ENCODE measurements around the gene NOTCH1.

The NOTCH1 gene

GRCh38 chr9:136547508-136548215, 1.8 kb upstream of the NOTCH1 start:
- Histone ChIP-seq H3K4me3 (ENCODE audit: low read length) (no peak overlapping the region), H3K27me3 (replicated peaks; ENCODE audit: insufficient read depth, low read length) (0 out of 2 replicates have a peak, but pooled peaks cover 4% of the 10 kb centered on the region), H3K27ac (ENCODE audit: low read length) (no peak overlapping the region), H3K9me3 (replicated peaks; ENCODE audit: insufficient read depth, low read length) (no peaks in the 10 kb centered on the region), H2AFZ (ENCODE audit: low read length) (no peak overlapping the region), H3K9ac (ENCODE audit: low read length) (no peak overlapping the region), H3K36me3 (replicated peaks; ENCODE audit: insufficient read depth, low read length) (no peaks in the 10 kb centered on the region), H4K20me1 (ENCODE audit: insufficient read depth, low read length) (peaks cover 3% of the 10 kb centered on the region; the same call in 1 of the 2 replicates), H3K4me2 (ENCODE audit: low read depth, low read length) (no peak overlapping the region), H3K9me2 (replicated peaks; ENCODE audit: insufficient read depth, low read length) (no peaks in the 10 kb centered on the region), H3F3A (ENCODE audit: insufficient read depth, low read length) (peaks cover 14% of the 10 kb centered on the region), H3K4me1 (ENCODE audit: low read length) (peaks cover 8% of the 10 kb centered on the region), H3K79me2 (ENCODE audit: low read length) (peaks cover 29% of the 10 kb centered on the region)
- DNase-seq, result no peak
- TF ChIP-seq, protein P1, sequence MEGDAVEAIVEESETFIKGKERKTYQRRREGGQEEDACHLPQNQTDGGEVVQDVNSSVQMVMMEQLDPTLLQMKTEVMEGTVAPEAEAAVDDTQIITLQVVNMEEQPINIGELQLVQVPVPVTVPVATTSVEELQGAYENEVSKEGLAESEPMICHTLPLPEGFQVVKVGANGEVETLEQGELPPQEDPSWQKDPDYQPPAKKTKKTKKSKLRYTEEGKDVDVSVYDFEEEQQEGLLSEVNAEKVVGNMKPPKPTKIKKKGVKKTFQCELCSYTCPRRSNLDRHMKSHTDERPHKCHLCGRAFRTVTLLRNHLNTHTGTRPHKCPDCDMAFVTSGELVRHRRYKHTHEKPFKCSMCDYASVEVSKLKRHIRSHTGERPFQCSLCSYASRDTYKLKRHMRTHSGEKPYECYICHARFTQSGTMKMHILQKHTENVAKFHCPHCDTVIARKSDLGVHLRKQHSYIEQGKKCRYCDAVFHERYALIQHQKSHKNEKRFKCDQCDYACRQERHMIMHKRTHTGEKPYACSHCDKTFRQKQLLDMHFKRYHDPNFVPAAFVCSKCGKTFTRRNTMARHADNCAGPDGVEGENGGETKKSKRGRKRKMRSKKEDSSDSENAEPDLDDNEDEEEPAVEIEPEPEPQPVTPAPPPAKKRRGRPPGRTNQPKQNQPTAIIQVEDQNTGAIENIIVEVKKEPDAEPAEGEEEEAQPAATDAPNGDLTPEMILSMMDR (IDR thresholded peaks at IDR 0.05; ENCODE audit: low read length), result no peak
- TF ChIP-seq EZH2phosphoT487 (IDR thresholded peaks at IDR 0.05; ENCODE audit: low read length) (no peak), EZH2 (optimal IDR thresholded peaks at IDR 0.05; ENCODE audit: low read depth, low read length) (no peak)

- no peaks in the 10 kb centered on the region for H3K9me2 ChIP-seq (replicated peaks; ENCODE audit: insufficient read depth, low read length)
- H3K4me3 ChIP-seq (ENCODE audit: low read length), result peak overlapping the region; percentile 67
- no peaks in the 10 kb centered on the region for H3K27me3 ChIP-seq (replicated peaks; ENCODE audit: insufficient read depth, low read length)
- H3K9me3 ChIP-seq (replicated peaks; ENCODE audit: insufficient read depth, low read length), result no peaks in the 10 kb centered on the region
- peaks cover 8% of the 10 kb centered on the region for H3K4me1 ChIP-seq (ENCODE audit: low read length)
- H2AFZ ChIP-seq (ENCODE audit: low read length), result peak overlapping the region; percentile 80
- peaks cover 14% of the 10 kb centered on the region for H3F3A ChIP-seq (ENCODE audit: insufficient read depth, low read length)
- peaks cover 3% of the 10 kb centered on the region; the same call in 1 of the 2 replicates for H4K20me1 ChIP-seq (ENCODE audit: insufficient read depth, low read length)
- H3K9ac ChIP-seq (ENCODE audit: low read length), result peak overlapping the region; percentile 77
- peak overlapping the region; percentile 88 for H3K27ac ChIP-seq (ENCODE audit: low read length)
- peaks cover 34% of the 10 kb centered on the region for H3K79me2 ChIP-seq (ENCODE audit: low read length)
- DNase-seq, result peak; percentile 37
- peak overlapping the region; percentile 98 for H3K4me2 ChIP-seq (ENCODE audit: low read depth, low read length)
- H3K36me3 ChIP-seq (replicated peaks; ENCODE audit: insufficient read depth, low read length), result no peaks in the 10 kb centered on the region
- TF ChIP-seq EZH2phosphoT487 (IDR thresholded peaks at IDR 0.05; ENCODE audit: low read length), result no peak
- TF ChIP-seq, protein P1 (IDR thresholded peaks at IDR 0.05; ENCODE audit: low read length), result no peak
- no peak for TF ChIP-seq EZH2 (optimal IDR thresholded peaks at IDR 0.05; ENCODE audit: low read depth, low read length)
Observed at GRCh38 chr9:136546697-136547501, 1.1 kb upstream of the NOTCH1 start.

DNA sequence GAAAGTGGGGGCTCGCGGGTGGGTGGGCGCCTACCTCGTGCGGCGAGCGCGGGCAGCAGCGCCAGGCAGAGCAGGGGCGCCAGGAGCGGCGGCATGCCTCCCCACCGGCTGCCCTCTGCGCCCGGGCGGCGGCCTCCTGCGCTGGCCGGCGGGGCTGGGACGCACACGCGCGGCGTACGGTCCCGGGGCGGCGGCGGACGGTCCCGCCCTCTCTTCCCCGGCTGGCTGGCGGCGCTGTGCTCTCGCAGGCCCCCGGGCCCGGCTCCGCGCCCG, 220 bp downstream of the NOTCH1 start:
- Histone ChIP-seq H3F3A (ENCODE audit: insufficient read depth, low read length) (peaks cover 14% of the 10 kb centered on the region), H3K9me2 (replicated peaks; ENCODE audit: insufficient read depth, low read length) (no peaks in the 10 kb centered on the region), H2AFZ (ENCODE audit: low read length) (no peak overlapping the region), H3K27me3 (replicated peaks; ENCODE audit: insufficient read depth, low read length) (no peaks in the 10 kb centered on the region), H3K4me1 (ENCODE audit: low read length) (peaks cover 11% of the 10 kb centered on the region), H3K9me3 (replicated peaks; ENCODE audit: insufficient read depth, low read length) (no peaks in the 10 kb centered on the region), H3K27ac (ENCODE audit: low read length) (peak overlapping the region; percentile 67; the same call in 1 of the 2 replicates), H4K20me1 (ENCODE audit: insufficient read depth, low read length) (peaks cover 3% of the 10 kb centered on the region; the same call in 1 of the 2 replicates), H3K4me2 (ENCODE audit: low read depth, low read length) (no peak overlapping the region), H3K36me3 (replicated peaks; ENCODE audit: insufficient read depth, low read length) (no peaks in the 10 kb centered on the region), H3K79me2 (ENCODE audit: low read length) (peaks cover 46% of the 10 kb centered on the region), H3K4me3 (ENCODE audit: low read length) (peak overlapping the region; percentile 80), H3K9ac (ENCODE audit: low read length) (peak overlapping the region; percentile 84)
- no peak for DNase-seq
- no peak for TF ChIP-seq EZH2 (optimal IDR thresholded peaks at IDR 0.05; ENCODE audit: low read depth, low read length)
- TF ChIP-seq, protein P1 (IDR thresholded peaks at IDR 0.05; ENCODE audit: low read length), result no peak
- TF ChIP-seq EZH2phosphoT487 (IDR thresholded peaks at IDR 0.05; ENCODE audit: low read length), result no peak
